Right lobe of liver (tissue), 4 donors: ENCODE data around the gene XRCC3.

ENCODE experiments used
- CTCF ChIP-seq, 4 donors: fragments of 200-600 bp in 3 of 4; fragments of 450-650 bp in 1 of 4; IDR thresholded peaks; one replicate each; pipeline versions ENCODE4 v1.5.1 to v1.8.0; 2016 to 2022; ENCODE audit warnings: antibody characterized with exemption in 4 of 4, mild to moderate bottlenecking in 2 of 4
- POLR2A ChIP-seq: fragments of 450-650 bp; IDR thresholded peaks from one replicate; pipeline ENCODE4 v1.6.1; 2017; ENCODE audit warnings: antibody characterized with exemption, mild to moderate bottlenecking
- donor health status: DM: no; HTN: no; CAD: no.
- donor health status: DM: no; HTN: no; CAD: no.
- donor health status: DM: no; HTN: yes; CAD: no.

GRCh38 chr14:103713304-103714062 lies 1.8 kb downstream of the XRCC3 start:
- TF ChIP-seq POLR2A (no peak), CTCF (IDR thresholded peaks at IDR 0.05) (no peak)
